Measurements from ENCODE around the gene CCDC12.

The CCDC12 gene

GRCh38 chr3:46894256-46894655, 82.3 kb downstream of the CCDC12 start:
- no peak for DNase-seq

- DNase-seq: no peak
These were observed 82.8 kb downstream of the CCDC12 start for GRCh38 chr3:46893763-46894162.

GRCh38 chr3:46893146-46893748, 83.3 kb downstream of the CCDC12 start:
- DNase-seq: no peak

DNA sequence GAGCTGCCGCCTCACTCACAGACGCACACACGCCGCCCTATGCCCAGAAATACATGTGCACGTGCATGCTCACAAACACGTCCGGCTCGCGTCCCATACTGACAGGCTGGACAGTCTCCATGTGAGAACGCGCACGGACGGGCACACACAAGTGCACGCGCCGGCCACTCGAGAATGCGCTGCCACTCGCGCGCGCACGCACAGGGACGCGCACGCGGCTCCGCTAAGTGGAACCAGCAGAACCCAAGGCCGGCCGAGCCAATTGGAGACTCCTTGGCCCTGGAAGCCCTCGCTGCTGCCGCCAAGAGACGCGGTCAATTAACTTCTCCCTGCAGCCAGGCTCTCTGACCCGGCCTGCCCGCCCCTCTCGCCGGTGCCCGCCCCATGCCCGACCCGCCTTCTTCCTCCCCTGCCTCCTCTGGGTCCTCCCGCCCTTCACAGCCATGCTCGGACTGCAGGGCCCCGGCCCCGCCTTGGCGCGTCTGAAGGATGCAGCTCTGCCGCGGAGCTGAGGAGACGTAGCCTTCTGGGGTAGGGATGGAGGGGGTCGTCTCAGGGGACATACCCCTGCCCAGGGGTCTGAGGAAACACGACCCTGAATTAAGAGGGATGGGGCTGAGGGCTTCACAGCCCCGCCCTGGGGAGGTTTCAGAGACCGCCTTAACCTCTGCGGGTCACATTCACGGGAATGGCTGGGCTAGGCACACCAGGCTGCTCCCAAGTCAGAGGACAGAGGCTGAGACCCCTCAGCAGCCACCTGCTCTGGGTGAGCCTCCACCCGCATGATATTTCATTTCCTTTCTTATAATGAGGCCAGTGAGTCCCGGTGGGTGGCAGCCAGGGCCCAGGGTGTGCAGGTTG, 84.0 kb downstream of the CCDC12 start:
- DNase-seq: peak in 47 of 51 donors; percentile 26 to 86 (median 70)

DNA sequence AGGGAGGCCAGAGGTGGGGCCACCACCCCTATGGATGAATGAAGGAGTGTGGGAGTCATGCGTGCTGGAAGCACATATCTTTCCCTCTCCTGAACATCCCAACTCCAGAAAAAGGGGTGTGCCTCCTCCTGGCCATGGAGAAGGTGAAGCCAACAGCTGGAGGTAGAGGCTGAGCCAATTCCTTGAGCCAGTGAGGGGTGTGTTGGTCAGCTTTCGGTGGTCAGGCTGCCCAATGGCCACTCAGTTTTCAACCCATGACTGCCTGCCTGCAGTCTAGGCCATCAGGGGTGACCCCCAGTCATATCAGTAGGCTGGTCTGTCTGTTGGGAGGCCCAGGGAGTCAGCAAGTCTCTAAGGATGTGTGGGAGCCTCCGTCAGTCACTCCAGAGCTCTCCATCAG, 85.4 kb downstream of the CCDC12 start:
- no peak for DNase-seq

DNA sequence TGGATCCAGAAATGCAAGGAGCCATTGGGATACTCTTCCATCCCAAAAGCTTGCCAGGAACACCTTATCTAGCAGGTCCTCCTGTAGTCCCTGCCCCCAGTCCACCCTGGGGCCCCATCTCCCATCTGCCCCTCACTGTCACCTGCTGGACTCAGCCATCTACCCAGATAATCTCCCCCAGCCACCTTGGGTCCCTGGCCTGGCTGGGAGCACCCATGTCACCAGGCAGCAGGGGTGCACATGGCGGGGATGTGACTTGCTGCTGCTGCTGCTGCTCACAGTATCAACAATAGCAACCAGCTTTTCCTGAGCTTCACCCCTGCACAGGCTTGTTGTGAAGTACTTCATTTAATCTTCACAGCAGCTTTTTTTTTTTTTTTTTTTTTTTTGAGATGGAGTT, 86.4 kb downstream of the CCDC12 start:
- DNase-seq: no peak

- no peak for DNase-seq
These were observed 87.0 kb downstream of the CCDC12 start for GRCh38 chr3:46889381-46890110.

DNA sequence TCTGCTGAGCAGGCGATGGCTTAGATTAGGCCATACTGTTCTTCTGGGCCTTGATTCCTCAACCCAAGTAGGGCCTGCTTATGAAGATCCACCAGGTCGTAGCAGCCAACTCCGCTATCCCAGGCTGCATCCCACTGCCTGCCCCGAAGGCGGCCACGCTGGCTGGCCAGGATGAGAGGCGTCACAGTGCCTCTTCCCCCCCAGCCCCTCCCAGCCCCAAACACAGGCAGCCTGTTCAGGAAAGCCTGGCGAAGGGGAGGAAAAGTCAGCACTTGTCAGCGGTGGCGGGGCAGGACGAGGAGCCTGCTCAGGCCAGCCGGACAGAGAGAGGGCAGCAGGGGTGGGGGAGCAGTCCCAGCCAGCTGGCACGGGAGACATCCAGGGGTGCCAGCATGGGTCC, 87.8 kb downstream of the CCDC12 start:
- DNase-seq: peak in 4 of 51 donors; percentile 9 to 37 (median 24)

DNA sequence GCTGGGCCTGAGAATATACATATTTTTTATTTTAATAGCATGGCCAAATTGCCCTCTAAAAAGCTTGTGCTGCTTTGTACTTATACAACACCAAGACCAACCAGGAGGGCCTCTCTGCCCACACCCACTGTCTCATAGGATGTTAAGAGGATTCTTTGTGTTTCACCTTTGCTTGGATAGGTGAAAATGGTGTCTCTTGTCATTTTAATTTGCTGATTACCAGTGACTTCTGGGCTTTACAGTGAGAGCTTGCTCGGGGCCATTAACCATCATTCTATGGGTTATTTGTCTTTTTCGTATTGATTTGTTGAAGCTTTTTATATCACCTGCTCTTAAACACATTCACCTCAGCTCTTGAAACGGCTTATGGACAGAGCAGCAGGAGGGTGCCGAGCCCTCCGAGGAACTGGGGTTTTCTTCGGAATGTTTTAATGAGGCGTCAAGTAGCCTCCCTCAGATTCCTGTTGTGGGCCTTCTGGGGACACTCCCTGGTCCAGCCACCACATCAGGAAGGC, 88.5 kb downstream of the CCDC12 start:
- no peak for DNase-seq

GRCh38 chr3:46885612-46886011, 90.9 kb downstream of the CCDC12 start:
- DNase-seq: no peak

- DNase-seq: no peak
These were observed 91.6 kb downstream of the CCDC12 start for GRCh38 chr3:46884929-46885328.

DNA sequence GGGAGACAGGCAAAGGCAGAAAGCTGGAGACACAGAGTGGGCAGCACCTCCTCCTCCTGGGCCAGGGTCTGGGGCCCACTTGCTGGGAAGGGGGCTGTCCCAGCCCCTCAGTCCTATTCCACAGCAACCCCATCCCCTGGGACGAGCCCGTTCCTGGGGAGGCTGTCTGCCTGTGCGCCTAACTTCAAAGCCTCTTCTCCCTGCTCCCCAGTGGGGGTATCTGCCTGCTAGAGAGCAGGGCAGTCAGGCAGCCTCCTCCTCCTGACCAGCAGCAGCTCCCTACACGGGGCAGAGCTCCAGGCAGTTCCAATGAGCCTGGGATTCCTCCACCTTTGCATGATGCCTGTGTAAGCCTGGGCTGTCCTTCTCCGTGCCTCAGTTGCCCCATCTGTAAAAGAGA, 92.1 kb downstream of the CCDC12 start:
- no peak for DNase-seq

DNA sequence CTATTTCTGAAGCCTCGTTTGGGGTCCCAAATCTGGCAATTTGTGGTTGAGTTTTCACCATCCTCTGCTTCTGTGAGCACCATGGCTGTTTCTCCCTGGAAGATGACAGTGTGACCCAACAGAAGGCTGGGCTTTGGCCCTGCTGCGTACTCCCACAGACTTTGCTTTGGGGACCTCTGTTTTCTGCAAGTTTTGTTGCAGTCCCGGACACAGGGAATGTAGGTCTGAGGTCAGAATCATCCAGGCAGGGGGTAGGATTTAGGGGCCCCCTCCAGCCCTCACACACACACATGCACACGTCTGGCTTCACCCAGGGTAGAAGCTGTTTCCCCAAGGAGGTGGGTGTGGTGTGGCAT, 92.7 kb downstream of the CCDC12 start:
- DNase-seq: no peak

GRCh38 chr3:46883054-46883829, 93.3 kb downstream of the CCDC12 start:
- DNase-seq: peak in 3 of 51 donors; percentile 20 to 37 (median 24)

DNA sequence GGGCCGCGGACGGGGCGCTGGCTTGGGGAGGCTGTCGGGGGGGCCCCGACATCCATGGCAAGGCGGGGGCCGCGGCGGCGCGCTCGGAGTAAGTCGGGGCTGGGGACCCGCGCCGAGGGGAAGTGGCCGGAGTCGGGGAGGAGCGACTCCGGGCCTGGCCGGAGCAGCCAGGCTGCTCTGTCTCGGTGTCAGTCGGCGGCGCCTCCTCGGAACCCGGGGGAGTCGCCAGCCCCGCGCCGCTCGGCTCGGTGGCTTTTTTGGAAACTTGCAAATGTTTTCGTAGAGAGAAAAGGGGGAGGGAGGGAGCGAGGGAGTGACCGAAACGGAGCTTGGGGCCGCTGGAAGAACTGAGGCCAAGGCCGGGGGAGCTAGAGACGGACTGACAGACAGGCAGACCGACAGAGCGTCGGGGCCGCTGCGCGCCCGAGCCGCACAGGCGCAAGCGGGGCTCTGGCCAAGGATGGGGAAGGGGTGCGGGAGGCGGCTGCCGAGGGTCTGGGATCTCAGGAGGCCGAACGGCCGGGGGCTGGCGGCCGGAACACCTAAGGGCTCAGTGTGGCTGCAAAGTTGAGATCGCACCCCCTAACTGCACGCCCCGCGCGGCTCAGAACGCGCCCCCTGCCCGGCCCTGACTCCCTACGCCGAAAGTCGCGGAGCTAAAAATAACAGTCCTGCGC, 94.0 kb downstream of the CCDC12 start:
- peak in 3 of 51 donors; percentile 14 to 42 (median 18) for DNase-seq

- DNase-seq: peak in 5 of 51 donors; percentile 8 to 36 (median 10)
These were observed 94.8 kb downstream of the CCDC12 start for GRCh38 chr3:46881596-46882376.

DNA sequence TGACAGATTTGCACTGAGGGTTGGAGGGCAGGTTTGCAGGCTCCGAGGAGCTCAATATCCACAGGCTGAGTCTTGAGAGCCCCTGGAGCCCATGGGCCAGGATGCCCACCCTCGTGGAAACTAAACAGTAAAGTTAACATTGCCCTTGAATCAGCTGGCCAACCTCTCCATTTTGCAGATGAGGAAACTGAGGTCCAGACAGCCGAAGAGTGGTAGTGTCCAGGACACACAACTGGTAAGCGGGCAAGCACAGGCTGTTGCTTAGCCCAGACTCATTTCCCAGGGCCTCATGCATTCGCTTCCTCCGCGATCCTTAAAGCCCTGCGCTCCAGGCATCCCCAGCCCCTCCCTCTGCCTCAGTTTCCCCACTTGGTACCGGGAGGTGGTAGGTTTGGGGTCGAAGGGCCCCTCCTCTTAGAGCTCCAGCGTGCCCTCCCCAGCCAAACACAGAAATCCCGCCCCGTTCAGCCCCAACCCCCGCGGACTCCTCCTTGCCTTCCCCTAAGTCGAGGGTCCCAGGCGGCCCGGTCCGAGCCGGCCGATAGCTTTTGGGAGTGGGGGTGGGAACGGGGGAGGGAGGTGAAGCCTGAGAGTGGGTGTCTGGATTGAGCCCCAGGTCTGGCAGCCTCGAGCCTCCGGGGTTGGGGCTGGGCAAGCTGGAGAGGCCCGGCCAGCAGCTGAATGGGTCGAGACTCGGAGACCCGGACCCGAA, 95.5 kb downstream of the CCDC12 start:
- DNase-seq: no peak

DNA sequence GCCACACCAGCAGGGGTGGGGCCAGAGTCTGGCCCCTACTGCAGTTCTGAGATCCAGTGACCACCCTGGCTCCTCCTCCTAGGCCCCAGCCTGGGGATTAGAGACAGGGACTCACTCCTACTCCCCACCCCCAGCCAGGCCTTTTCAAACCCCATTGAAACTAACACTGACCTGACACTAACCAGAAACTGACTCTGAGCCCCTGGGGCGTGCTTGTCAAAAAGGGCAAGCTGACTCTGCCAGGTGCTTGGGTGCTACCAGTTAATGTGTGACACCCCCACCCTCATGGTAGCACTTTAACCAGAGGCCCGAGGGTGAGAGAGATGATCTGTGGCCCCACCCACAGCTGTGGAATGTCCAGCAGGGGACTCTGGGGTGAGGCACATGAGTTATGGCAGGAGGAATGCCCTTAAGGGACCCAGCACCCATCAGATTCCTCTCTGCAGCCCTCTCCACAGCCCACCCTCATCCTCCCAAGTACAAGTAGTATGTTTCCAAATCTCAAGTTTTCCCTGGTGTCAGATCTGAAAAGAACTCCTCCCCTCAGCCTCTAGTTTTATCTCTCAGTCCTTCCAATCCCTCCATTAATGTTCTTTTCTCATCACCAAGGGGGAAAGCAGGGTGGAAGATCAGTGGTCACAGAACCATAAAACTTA, 97.6 kb downstream of the CCDC12 start:
- no peak for DNase-seq

Measured in hypothalamus (tissue), 51 donors.